Esophagus squamous epithelium (tissue), 5 donors: ENCODE results near the gene DBP. TPM values are rescaled to one million over a fixed set of nuclear protein-coding genes. Genes with fewer than 3 reads are reported as not detected.
"Not testable (repeated sequence)": the region's sequence is repeated elsewhere in the genome, so short reads cannot be mapped to it uniquely, and the experiment has no call there.

ENCODE experiments used
- DNase-seq: peaks from one replicate; lab custom pipeline; 2025; lab: John Stamatoyannopoulos, UW
- H3K27ac ChIP-seq, 4 donors: fragments of 200-600 bp; sonication (generic); one replicate each; pipeline ENCODE4 v1.5.1; 2016 to 2019; ENCODE audit warnings: mild to moderate bottlenecking in 1 of 4
- H3K27me3 ChIP-seq, 4 donors: fragments of 200-600 bp; sonication (generic); 1 replicate in 3 of 4; 2 replicates in 1 of 4; pipeline versions ENCODE4 v1.5.1 to v1.6.0; 2017 to 2021; ENCODE audit warnings: antibody characterized with exemption in 1 of 4
- H3K36me3 ChIP-seq, 3 donors: fragments of 200-600 bp; sonication (generic); one replicate each; pipeline ENCODE4 v1.5.1; 2016 to 2019
- H3K4me1 ChIP-seq, 3 donors: fragments of 200-600 bp; sonication (generic); one replicate each; pipeline ENCODE4 v1.5.1; 2017 to 2019
- H3K4me3 ChIP-seq, 4 donors: fragments of 200-600 bp; sonication (generic); 1 replicate in 3 of 4; 2 replicates in 1 of 4; pipeline ENCODE4 v1.5.1; 2016 to 2019; ENCODE audit warnings: mild to moderate bottlenecking in 2 of 4, moderate library complexity in 1 of 4
- H3K9me3 ChIP-seq, 3 donors: fragments of 200-600 bp; sonication (generic); one replicate each; pipeline ENCODE4 v1.5.1; 2016 to 2019
- POLR2A ChIP-seq, 4 donors: fragments of 450-650 bp; IDR thresholded peaks; one replicate each; pipeline ENCODE4 v1.6.1; 2017; ENCODE audit warnings: antibody characterized with exemption in 4 of 4, mild to moderate bottlenecking in 4 of 4, moderate library complexity in 3 of 4
- WGBS, 2 donors: methylation state at CpG; one replicate each; pipeline ENCODE4 v1.1.5; 2018; 5-methylcytosine and 5-hydroxymethylcytosine counted together
- intact Hi-C: fragments of 100-400 bp; cut with DNase I; formaldehyde crosslinking; loops from one replicate; pipeline ENCODE4 v1.15.0; 2022
- total RNA-seq, 4 donors: library from RNA; depleted of rRNA; stranded (reverse); fragments of >200 nt; gene quantifications; one replicate each; pipeline ENCODE4 v1.1.0, GENCODE V29; 2016
- TF ChIP-seq, protein P1 (sequence below), 6 experiments: fragments of 450-650 bp in 4 of 6; fragments of 200-600 bp in 2 of 6; sonication (generic) in 2 of 6; IDR thresholded peaks; one replicate each; pipeline ENCODE4 v1.5.1; 2016 to 2019; ENCODE audit warnings: antibody characterized with exemption in 6 of 6, mild to moderate bottlenecking in 4 of 6, moderate library complexity in 4 of 6
- donor health status: DM: yes; HTN: yes; CAD: no.

The DBP gene
- total RNA-seq, 4 donors from 2014 or later: 4.2 to 16.2 (median 11.7) TPM

DNA sequence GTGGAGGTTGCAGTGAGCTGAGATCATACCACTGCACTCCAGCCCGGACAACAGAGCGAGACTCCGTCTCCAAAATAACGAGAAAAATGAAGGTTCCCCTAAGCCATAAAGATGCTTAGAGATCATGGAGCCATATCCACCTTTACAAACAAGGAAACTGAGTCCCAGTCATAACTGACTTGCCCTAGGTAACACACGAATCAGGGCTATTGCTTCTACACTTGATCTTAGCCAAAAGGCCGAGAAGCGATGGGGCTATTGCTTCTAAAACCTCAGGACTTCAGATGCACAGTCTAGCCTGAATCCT, 3.2 kb downstream of the DBP start:
- H3K27me3 ChIP-seq: no peaks in the 10 kb centered on the region
- TF ChIP-seq, protein P1, sequence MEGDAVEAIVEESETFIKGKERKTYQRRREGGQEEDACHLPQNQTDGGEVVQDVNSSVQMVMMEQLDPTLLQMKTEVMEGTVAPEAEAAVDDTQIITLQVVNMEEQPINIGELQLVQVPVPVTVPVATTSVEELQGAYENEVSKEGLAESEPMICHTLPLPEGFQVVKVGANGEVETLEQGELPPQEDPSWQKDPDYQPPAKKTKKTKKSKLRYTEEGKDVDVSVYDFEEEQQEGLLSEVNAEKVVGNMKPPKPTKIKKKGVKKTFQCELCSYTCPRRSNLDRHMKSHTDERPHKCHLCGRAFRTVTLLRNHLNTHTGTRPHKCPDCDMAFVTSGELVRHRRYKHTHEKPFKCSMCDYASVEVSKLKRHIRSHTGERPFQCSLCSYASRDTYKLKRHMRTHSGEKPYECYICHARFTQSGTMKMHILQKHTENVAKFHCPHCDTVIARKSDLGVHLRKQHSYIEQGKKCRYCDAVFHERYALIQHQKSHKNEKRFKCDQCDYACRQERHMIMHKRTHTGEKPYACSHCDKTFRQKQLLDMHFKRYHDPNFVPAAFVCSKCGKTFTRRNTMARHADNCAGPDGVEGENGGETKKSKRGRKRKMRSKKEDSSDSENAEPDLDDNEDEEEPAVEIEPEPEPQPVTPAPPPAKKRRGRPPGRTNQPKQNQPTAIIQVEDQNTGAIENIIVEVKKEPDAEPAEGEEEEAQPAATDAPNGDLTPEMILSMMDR (IDR thresholded peaks at IDR 0.05): peak in 1 of 6 experiments; percentile 2
- TF ChIP-seq POLR2A (IDR thresholded peaks at IDR 0.05): no peak
- DNase-seq: no peak
- peaks cover 0 to 41% (median 0%) of the 10 kb centered on the region in 3 donors for H3K36me3 ChIP-seq
- 38 to 42% methylated on average over 5 to 7 of the region's 7 CpGs for WGBS, 2 donors
- H3K9me3 ChIP-seq: no peaks in the 10 kb centered on the region
- H3K27ac ChIP-seq: peak overlapping the region; percentile 95 to 98 (median 96)
- H3K4me1 ChIP-seq: peaks cover 47 to 90% (median 54%) of the 10 kb centered on the region in 3 donors
- peak overlapping the region; percentile 4 to 68 (median 46) for H3K4me3 ChIP-seq
- intact Hi-C loops: no loop called here

GRCh38 chr19:48633148-48634035, 3.8 kb downstream of the DBP start:
- TF ChIP-seq POLR2A (IDR thresholded peaks at IDR 0.05): no peak
- TF ChIP-seq, protein P1 (IDR thresholded peaks at IDR 0.05): no peak
- peaks cover 42 to 84% (median 48%) of the 10 kb centered on the region in 3 donors for H3K4me1 ChIP-seq
- 45 to 68% methylated on average over 7 to 12 of the region's 22 CpGs for WGBS, 2 donors
- H3K27me3 ChIP-seq: no peaks in the 10 kb centered on the region
- no peak for DNase-seq
- peak overlapping the region in 2 of 4 donors; percentile 29 to 68 for H3K4me3 ChIP-seq
- H3K36me3 ChIP-seq: peaks cover 0 to 47% (median 0%) of the 10 kb centered on the region in 3 donors
- no peaks in the 10 kb centered on the region for H3K9me3 ChIP-seq
- H3K27ac ChIP-seq: peak overlapping the region; percentile 95 to 98 (median 96)
- intact Hi-C loops: no loop called here

GRCh38 chr19:48632692-48633147, 4.5 kb downstream of the DBP start:
- TF ChIP-seq POLR2A (IDR thresholded peaks at IDR 0.05): peak in 2 of 4 donors; percentile 15 to 20
- TF ChIP-seq, protein P1 (IDR thresholded peaks at IDR 0.05): no peak
- peak overlapping the region in 1 of 4 donors; percentile 68 for H3K4me3 ChIP-seq
- peaks cover 0 to 48% (median 0%) of the 10 kb centered on the region in 3 donors for H3K36me3 ChIP-seq
- H3K9me3 ChIP-seq: no peaks in the 10 kb centered on the region
- intact Hi-C loops: no loop called here
- no peak for DNase-seq
- H3K27ac ChIP-seq: peak overlapping the region; percentile 95 to 98 (median 96)
- no peaks in the 10 kb centered on the region for H3K27me3 ChIP-seq
- peaks cover 40 to 89% (median 47%) of the 10 kb centered on the region in 3 donors for H3K4me1 ChIP-seq

- 31 to 46% methylated on average over 3 to 8 of the region's 11 CpGs for WGBS, 2 donors
- Histone ChIP-seq H3K4me1 (peaks cover 40 to 93% (median 51%) of the 10 kb centered on the region in 3 donors), H3K36me3 (peaks cover 0 to 48% (median 0%) of the 10 kb centered on the region in 3 donors), H3K27ac (peak overlapping the region; percentile 95 to 98 (median 96))
- intact Hi-C loops, H3K27me3 ChIP-seq, DNase-seq, H3K9me3 ChIP-seq, H3K4me3 ChIP-seq: not testable (repeated sequence)
These were observed 4.9 kb downstream of the DBP start for GRCh38 chr19:48632286-48632685.

- no peaks in the 10 kb centered on the region for H3K9me3 ChIP-seq
- H3K36me3 ChIP-seq: peaks cover 0 to 50% (median 0%) of the 10 kb centered on the region in 3 donors
- DNase-seq: no peak
- intact Hi-C loops: no loop called here
- TF ChIP-seq, protein P1 (IDR thresholded peaks at IDR 0.05): no peak
- TF ChIP-seq POLR2A (IDR thresholded peaks at IDR 0.05): no peak
- no peaks in the 10 kb centered on the region for H3K27me3 ChIP-seq
- H3K4me3 ChIP-seq: no peak overlapping the region
- 73% methylated on average over 2 of the region's 3 CpGs; no CpG with 5 or more reads in 1 of the 2 donors for WGBS, 2 donors
- peak overlapping the region; percentile 52 to 98 (median 90) for H3K27ac ChIP-seq
- peaks cover 40 to 91% (median 49%) of the 10 kb centered on the region in 3 donors for H3K4me1 ChIP-seq
These were observed 6.0 kb downstream of the DBP start for GRCh38 chr19:48631225-48631624.
